K562 (cell line): ENCODE data around the gene SPTSSA. TPM values are rescaled to one million over a fixed set of nuclear protein-coding genes. Genes with fewer than 3 reads are reported as not detected.

Experiments used
- ETV1 ChIP-seq: fragments of 450-650 bp; conservative IDR thresholded peaks from 2 replicates; pipeline ENCODE4 v1.6.1; 2016; ENCODE audit warnings: missing genetic modification characterization, control low read depth, low read depth, missing compliant biosample characterization
- HOXB6 ChIP-seq: fragments of 250-450 bp; sonication (Bioruptor Pico); IDR thresholded peaks from 2 replicates; pipeline ENCODE4 v1.5.1; 2022; ENCODE audit warnings: mild to moderate bottlenecking, borderline replicate concordance
- JUNB ChIP-seq: fragments of 450-650 bp; formaldehyde crosslinking; conservative IDR thresholded peaks from 2 replicates; pipeline ENCODE4 v1.4.0; 2020; ENCODE audit warnings: mild to moderate bottlenecking
- KDM4B ChIP-seq, 2 experiments: fragments of 450-650 bp in 1 of 2; sonication (generic) in 1 of 2; IDR thresholded peaks; 2 replicates each; pipeline ENCODE4 v1.6.1; 2016 to 2017; ENCODE audit warnings: borderline replicate concordance in 2 of 2, antibody characterized with exemption in 1 of 2, low read depth in 1 of 2, mild to moderate bottlenecking in 1 of 2
- KLF1 ChIP-seq: fragments of 450-650 bp; IDR thresholded peaks from 2 replicates; pipeline ENCODE4 v1.6.1; 2016; ENCODE audit warnings: missing genetic modification characterization, missing compliant biosample characterization
- NELFE ChIP-seq: IDR thresholded peaks from 2 replicates; pipeline ENCODE4 v1.6.1; 2011; ENCODE audit warnings: mild to moderate bottlenecking; ENCODE audit not compliant: insufficient read depth, insufficient read length
- NR2F6 ChIP-seq: fragments of 450-650 bp; formaldehyde crosslinking; IDR thresholded peaks from 2 replicates; pipeline ENCODE4 v1.4.0; 2020; ENCODE audit warnings: mild to moderate bottlenecking
- POLR2A ChIP-seq: fragments of 450-650 bp; conservative IDR thresholded peaks from 2 replicates; pipeline ENCODE4 v1.6.1; 2016
- RHOXF2B ChIP-seq: fragments of 250-450 bp; sonication (Bioruptor Pico); conservative IDR thresholded peaks from 2 replicates; pipeline ENCODE4 v1.5.1; 2021
- SREBF2 ChIP-seq: sonication (generic); formaldehyde crosslinking; IDR thresholded peaks from 2 replicates; pipeline ENCODE4 v1.4.0; 2020; ENCODE audit warnings: mild to moderate bottlenecking, missing genetic modification reagents
- SUPT5H ChIP-seq: fragments of 450-650 bp; IDR thresholded peaks from 2 replicates; pipeline ENCODE4 v1.6.1; 2016
- ZNF133 ChIP-seq: fragments of 250-450 bp; sonication (Bioruptor Pico); IDR thresholded peaks from 2 replicates; pipeline ENCODE4 v1.4.0; 2020; ENCODE audit warnings: mild to moderate bottlenecking
- ZNF76 ChIP-seq: fragments of 250-450 bp; sonication (Bioruptor Pico); IDR thresholded peaks from 2 replicates; pipeline ENCODE4 v1.4.0; 2020; ENCODE audit warnings: mild to moderate bottlenecking, moderate library complexity, borderline replicate concordance
- polyA plus RNA-seq, 8 experiments: library from polyadenylated mRNA; depleted of rRNA in 4 of 8; stranded (reverse) in 5 of 8; unstranded in 3 of 8; fragments of >200 nt; fragmentation: Nextera tagmentation in 2 of 8; fragmentation: Illumina TruSeq in 1 of 8; extraction: Ambion mirVana in 2 of 8; extraction: Trizol in 1 of 8; gene quantifications; 2 replicates each; pipeline versions ENCODE4 v1.2.1 to v1.2.3, GENCODE V29; 2011 to 2014; ENCODE audit warnings: inconsistent platforms in 1 of 8, missing spikeins in 1 of 8
- total RNA-seq, 7 experiments: library from RNA; depleted of rRNA in 6 of 7; stranded (reverse); fragments of >200 nt in 6 of 7; fragmentation: Illumina TruSeq in 2 of 7; extraction: Trizol in 2 of 7; gene quantifications; 2 replicates each; pipeline versions ENCODE4 v1.2.1 to v1.2.3, GENCODE V29; 2011 to 2021; ENCODE audit warnings: low replicate concordance in 1 of 7
- TF ChIP-seq, protein P1 (sequence below), 2 experiments: IDR thresholded peaks; 2 replicates each; pipeline ENCODE4 v1.6.1; 2012; ENCODE audit warnings: improper control_type of control experiment in 2 of 2, low read depth in 2 of 2, low read length in 2 of 2, borderline replicate concordance in 1 of 2
- TF ChIP-seq, protein P2 (sequence below): fragments of 450-650 bp; IDR thresholded peaks from 2 replicates; pipeline ENCODE4 v1.6.1; 2018; ENCODE audit warnings: mild to moderate bottlenecking, low read depth; ENCODE audit not compliant: partially characterized antibody
- TF ChIP-seq, protein P3 (sequence below), 2 experiments: fragments of 450-650 bp; formaldehyde crosslinking in 1 of 2; IDR thresholded peaks; 2 replicates each; pipeline versions ENCODE4 v1.4.0 to v1.6.1; 2014 to 2020; ENCODE audit warnings: mild to moderate bottlenecking in 2 of 2, borderline replicate concordance in 1 of 2, low read depth in 1 of 2

The SPTSSA gene
- total and polyA plus RNA-seq, 9 of the 15 experiments (the other 6 are each of a cell fraction or from before 2014, with no cell fraction given), result 6.8 to 35.7 (median 22.0) TPM

DNA sequence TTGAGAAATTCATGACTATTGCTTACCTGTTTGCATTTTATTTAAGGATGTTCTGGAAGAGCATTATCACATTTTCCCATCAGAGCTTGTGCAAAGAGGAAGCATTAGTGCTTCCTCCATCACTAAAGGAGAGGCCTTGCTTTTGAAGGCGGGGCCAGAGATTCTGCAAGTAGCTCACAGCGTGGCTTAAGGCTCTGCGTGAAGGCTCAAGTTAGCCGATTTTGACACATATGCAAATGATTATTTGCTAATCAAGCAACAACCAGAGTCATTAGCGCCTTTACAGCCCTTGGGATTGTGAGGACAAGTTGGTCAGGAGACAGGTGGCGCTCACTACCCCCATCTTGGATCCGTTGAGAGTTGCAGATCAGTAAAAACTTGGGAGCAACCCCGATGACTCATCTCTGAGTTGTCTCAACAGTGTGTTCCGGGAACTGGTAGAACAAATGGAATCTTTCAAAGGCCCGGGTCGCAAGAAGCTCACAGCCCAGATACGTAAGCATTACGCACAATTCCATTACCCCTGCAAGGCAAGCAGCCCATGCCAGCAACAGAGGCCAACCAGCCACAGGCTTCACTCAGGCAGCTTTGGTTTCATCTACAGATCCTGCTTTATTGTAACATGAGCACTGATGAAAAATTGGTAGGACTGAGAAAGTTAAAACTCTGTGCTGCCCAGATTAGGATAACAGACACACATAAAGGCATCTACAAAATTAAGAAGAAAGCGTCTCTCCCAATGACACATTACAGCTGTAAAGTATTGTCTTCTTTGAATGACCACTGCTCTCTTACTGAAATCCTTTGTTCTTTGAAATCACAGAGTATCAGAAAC is 34.9 kb upstream of the SPTSSA start (continued):
- TF ChIP-seq KDM4B (IDR thresholded peaks at IDR 0.05; ENCODE audit: borderline replicate concordance in 2 of 2, low read depth in 1 of 2) (no peak), SREBF2 (CRISPR knock-in tag) (no peak), ZNF76 (CRISPR knock-in tag) (no peak), ETV1 (no peak), POLR2A (peak; percentile 56), KLF1 (tag) (no peak), NR2F6 (CRISPR knock-in tag) (no peak), NELFE (no peak), HOXB6 (CRISPR knock-in tag) (no peak), ZNF133 (CRISPR knock-in tag) (no peak), RHOXF2B (CRISPR knock-in tag) (no peak), JUNB (CRISPR knock-in tag) (peak; percentile 65; the same call in 1 of the 2 replicates), SUPT5H (0 out of 2 replicates have a peak, but pooled peaks have one; percentile 31)
- TF ChIP-seq, protein P1, sequence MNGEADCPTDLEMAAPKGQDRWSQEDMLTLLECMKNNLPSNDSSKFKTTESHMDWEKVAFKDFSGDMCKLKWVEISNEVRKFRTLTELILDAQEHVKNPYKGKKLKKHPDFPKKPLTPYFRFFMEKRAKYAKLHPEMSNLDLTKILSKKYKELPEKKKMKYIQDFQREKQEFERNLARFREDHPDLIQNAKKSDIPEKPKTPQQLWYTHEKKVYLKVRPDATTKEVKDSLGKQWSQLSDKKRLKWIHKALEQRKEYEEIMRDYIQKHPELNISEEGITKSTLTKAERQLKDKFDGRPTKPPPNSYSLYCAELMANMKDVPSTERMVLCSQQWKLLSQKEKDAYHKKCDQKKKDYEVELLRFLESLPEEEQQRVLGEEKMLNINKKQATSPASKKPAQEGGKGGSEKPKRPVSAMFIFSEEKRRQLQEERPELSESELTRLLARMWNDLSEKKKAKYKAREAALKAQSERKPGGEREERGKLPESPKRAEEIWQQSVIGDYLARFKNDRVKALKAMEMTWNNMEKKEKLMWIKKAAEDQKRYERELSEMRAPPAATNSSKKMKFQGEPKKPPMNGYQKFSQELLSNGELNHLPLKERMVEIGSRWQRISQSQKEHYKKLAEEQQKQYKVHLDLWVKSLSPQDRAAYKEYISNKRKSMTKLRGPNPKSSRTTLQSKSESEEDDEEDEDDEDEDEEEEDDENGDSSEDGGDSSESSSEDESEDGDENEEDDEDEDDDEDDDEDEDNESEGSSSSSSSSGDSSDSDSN (IDR thresholded peaks at IDR 0.05; ENCODE audit: borderline replicate concordance in 1 of 2, low read depth in 2 of 2, low read length in 2 of 2), result peak in 1 of 2 experiments; percentile 39; a peak in 1 of 4 replicates
- TF ChIP-seq, protein P2, sequence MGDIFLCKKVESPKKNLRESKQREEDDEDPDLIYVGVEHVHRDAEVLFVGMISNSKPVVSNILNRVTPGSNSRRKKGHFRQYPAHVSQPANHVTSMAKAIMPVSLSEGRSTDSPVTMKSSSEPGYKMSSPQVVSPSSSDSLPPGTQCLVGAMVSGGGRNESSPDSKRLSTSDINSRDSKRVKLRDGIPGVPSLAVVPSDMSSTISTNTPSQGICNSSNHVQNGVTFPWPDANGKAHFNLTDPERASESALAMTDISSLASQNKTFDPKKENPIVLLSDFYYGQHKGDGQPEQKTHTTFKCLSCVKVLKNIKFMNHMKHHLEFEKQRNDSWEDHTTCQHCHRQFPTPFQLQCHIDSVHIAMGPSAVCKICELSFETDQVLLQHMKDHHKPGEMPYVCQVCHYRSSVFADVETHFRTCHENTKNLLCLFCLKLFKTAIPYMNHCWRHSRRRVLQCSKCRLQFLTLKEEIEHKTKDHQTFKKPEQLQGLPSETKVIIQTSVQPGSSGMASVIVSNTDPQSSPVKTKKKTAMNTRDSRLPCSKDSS, result no peak
- TF ChIP-seq, protein P3, sequence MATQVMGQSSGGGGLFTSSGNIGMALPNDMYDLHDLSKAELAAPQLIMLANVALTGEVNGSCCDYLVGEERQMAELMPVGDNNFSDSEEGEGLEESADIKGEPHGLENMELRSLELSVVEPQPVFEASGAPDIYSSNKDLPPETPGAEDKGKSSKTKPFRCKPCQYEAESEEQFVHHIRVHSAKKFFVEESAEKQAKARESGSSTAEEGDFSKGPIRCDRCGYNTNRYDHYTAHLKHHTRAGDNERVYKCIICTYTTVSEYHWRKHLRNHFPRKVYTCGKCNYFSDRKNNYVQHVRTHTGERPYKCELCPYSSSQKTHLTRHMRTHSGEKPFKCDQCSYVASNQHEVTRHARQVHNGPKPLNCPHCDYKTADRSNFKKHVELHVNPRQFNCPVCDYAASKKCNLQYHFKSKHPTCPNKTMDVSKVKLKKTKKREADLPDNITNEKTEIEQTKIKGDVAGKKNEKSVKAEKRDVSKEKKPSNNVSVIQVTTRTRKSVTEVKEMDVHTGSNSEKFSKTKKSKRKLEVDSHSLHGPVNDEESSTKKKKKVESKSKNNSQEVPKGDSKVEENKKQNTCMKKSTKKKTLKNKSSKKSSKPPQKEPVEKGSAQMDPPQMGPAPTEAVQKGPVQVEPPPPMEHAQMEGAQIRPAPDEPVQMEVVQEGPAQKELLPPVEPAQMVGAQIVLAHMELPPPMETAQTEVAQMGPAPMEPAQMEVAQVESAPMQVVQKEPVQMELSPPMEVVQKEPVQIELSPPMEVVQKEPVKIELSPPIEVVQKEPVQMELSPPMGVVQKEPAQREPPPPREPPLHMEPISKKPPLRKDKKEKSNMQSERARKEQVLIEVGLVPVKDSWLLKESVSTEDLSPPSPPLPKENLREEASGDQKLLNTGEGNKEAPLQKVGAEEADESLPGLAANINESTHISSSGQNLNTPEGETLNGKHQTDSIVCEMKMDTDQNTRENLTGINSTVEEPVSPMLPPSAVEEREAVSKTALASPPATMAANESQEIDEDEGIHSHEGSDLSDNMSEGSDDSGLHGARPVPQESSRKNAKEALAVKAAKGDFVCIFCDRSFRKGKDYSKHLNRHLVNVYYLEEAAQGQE (IDR thresholded peaks at IDR 0.05; ENCODE audit: borderline replicate concordance), result peak; percentile 13; the same call in 1 of the 2 replicates
- TF ChIP-seq, protein P3 (CRISPR knock-in tag; IDR thresholded peaks at IDR 0.05; ENCODE audit: low read depth), result no peak
